SKM-1 treated with dmso at 0.1 percent for 144 hours (cell line): ENCODE results near the gene CDK19.
A peak's percentile ranks its signal among the peaks of the same experiment; 100 is the strongest.
"Not testable (repeated sequence)": the region's sequence is repeated elsewhere in the genome, so short reads cannot be mapped to it uniquely, and the experiment has no call there.

Experiments used
- DNase-seq: peaks from one replicate; lab custom pipeline; 2025; ENCODE audit not compliant: unreplicated experiment; lab: John Stamatoyannopoulos, UW

The CDK19 gene

DNA sequence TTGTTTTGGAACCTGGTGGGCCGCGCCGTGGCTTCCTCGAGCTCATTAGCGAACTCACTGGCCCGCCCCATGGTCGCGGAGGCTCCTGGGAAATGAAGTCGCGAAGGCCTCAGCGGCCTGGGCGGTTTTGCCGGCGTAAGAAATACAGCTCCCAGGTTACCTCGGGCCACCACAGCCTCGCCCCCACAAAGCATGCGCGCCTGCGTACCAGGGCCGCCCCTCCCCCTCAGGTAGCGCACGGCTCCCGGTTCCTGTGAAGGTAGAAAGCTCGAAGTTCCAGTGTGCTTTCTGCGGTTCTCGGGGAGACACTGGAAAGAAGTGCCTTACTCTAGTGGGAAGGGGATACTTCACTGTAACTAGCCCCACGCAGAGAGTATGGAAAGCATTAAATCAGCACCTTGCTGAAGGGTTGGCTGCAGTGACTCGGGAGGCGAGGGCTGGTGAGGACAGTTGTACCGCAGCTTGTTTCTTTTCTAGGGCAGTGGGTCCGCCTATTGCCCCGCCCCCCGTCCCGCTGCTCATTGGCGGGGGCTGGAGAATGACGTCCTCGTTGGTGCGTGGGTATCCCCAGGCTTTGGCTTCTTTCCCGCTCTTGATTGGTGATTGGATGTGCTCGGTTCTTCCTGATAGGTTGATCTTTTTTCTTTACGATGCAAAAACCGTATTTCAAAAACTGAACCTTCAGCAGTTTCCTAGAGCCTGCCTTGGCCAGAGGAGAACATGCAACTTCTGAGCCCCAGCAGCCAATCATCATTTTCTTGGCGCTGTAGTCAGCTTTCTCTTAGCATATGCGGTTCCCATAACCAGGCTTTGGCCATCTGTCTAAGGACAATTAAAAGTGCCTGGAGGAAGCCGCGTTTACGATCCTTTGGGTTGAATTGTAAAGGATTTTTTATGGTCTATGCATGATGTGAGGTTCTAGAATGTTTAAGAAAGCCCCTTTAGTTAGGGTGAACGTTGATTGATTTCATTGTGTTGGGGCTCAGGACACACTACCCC, at the start of gene CDK19:
Gene CDK19, minus strand, starts transcription at position 59 of the 999 bp plus-strand sequence. CDS start 333 bp downstream, outside the sequence.
- peak; percentile 99 for DNase-seq

DNA sequence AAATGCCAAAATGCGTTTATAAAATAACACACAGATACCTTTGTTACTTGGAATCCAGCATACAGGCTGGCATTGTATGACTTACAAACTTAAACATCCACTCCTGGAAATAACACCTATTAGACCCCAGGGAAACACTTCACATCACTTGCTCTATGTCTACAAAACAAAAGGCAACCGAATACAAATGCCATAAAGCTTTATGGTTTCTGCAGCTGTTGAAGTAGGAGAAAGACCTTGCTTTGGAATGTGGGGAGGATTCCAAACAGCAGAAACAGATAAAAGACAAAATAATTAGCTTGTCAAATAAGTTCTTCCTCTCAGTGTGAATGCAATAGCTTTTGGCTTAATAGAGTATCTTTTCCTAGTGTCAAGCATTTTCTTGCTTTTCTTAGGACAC, 49.6 kb upstream of the CDK19 start:
- no peak for DNase-seq

GRCh38 chr6:110859335-110859792, 44.1 kb upstream of the CDK19 start:
- DNase-seq, result peak; percentile 90

DNA sequence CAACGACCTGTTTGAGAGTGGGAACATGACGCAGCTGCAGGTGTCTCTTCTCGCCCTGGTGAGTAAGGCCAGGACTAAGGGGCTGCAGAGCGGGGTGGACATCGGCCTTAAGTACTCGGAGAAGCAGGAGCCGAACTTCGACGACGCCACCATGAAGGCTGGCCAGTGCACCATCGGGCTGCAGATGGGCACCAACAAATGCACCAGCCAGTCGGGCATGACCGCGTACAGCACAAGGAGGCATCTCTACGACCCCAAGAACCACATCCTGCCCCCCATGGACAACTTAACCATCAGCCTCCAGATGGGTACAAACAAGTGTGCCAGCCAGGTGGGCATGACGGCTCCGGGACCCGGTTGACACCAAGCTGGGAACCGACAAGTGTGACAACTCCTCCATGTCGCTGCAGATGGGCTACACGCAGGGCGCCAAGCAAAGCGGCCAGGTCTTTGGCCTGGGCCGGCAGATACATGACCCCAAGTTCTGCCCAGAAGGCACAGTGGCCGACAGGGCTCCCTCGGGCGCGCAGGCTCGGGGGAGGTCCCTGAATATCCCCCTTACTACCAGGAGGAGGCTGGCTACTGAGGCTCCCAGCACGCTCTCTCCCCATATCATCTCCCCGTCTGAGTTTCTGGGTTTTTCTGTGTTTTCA, 43.4 kb upstream of the CDK19 start:
- no peak for DNase-seq

DNA sequence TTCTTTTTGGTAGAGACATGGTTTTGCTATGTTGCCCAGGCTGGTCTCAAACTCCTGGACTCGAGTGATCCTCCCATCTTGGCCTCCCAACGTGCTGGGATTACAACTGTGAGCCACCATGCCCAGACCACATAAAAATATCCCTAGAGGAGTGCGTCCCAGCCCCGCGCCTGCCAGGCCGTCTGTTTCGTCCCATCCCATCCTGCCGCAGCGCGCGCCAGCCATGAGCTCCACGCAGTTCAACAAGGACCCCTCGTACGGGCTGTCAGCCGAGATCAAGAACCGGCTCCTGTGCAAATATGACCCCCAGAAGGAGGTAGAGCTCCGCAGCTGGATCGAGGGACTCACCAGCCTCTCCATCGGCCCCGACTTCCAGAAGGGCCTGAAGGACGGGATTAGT, 42.7 kb upstream of the CDK19 start:
- DNase-seq, result no peak

DNA sequence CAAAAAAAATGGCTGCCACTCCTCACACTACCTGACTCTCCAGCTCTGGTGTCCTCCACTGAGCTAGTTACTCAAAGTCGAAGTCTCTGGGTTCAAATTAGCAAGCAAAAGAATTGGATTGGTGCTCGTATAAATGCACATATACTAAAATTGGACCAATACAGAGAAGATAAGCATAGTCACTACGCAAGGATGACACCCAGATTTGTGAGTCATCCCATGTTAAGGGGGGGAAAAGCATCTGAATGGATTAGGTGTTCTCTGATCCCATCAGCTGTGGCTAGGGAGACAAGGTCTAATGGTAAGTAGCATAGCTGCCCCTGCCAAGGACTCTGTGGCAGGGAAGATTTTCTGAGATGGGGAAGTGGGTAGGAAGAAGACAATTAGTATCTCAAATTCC, 41.0 kb upstream of the CDK19 start:
- DNase-seq, result no peak

DNA sequence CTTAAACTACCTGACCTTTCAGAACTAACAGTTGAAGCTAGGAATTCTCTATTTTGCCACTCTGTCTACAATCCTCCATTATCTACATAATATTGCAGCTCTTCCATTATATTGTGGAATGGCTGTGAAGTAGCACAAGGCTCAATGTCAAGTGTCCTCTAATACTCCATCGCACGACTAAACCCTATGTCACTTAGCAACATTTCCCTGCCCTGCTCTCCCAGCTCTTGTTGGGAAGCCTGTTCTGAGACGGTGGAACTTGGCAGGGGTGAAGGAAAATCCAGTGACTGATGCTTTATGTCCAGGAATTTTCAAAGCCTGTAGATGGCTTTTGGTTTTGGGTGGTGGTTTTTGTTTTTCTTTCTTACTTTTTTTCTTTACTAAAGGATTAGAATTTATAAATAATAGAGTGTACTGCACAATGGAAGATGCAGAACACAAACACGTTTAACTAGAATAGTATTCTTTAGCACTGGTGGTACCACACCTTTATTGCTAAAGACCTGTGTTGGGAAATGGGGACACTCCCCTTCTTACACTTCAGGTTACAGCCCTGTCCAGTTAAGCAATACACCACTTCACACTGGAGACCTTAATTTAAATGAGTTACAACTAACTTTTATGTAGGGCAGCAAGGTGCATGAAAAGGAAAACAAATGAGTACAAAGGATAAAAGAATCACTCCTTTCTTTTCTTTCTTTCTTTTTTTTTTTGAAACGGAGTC, 38.6 kb upstream of the CDK19 start:
- DNase-seq, result no peak

DNA sequence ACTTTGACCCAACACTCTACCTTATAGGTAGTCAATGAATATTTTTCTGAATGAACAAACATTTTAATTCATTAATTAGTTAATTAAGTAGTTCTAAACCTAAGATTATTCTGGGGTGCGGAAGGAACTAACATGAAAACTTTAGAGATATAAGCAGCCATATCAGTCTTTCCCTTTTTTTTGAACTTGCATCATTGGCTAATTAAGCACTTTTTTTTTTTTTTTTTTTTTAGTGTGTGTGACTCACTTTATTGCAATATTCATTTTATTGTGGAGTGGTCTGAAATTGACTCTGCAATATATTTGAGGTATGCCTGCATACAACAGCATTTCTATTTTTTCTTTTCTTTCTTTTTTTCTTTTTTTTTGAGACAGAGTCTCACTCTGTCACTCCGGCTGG, 37.5 kb upstream of the CDK19 start:
- DNase-seq, result no peak

- no peak for DNase-seq
These were observed 34.5 kb upstream of the CDK19 start for GRCh38 chr6:110849781-110850180.

DNA sequence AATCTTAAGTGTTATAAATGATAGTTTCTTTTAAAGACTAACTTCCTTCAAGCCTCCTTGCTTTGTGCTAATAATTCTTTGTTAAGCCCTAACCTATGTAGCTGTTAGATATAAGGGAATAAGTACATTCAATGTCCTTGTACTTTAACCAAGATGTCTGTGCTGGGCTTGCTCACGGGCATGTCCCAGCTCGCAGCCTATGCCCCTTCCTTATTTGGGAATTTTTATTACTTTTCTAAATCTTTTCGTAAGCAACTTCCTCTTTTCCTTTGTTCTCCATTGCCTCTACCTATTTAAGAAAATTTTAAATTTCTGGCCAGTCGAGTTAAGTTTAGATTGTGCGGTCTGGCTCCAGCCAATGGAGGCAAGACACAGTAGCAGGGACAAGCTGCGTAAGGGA, 26.0 kb upstream of the CDK19 start:
- no peak for DNase-seq

DNA sequence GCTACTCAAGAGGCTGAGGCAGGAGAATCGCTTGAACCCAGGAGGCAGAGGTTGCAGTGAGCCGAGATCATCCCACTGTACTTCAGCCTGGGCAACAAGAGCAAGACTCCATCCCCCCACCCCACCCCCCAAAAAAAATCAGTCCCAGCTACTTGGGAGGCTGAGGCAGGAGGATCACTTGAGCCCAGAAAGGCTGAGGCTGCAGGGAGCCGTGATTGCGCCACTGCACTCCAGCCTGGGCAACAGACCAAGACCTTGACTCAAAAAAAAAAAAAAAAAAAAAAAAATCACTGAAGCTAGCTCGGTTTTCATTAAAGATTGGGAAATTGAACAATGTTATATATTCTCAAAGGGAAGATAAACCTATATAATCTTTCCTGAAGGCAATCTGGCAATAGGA, 20.5 kb upstream of the CDK19 start:
- not testable (repeated sequence) for DNase-seq

DNA sequence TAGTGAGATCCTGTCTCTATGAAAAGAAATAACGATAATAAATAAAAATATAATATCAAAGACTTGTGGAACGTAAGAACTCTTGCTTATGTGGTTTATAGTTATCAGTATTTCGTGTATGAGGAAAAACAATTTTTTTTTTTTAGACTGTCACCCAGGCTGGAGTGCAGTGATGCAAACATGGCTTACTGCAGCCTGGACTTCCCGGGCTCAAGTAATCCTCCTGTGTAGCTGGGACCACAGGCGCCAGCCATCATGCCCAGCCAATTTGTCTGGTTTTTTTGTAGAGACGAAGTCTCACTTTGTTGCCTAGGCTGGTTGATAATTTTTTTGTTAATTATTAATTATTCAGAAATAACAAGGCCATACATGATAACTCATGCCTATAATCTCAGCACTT, 18.6 kb upstream of the CDK19 start:
- no peak for DNase-seq

GRCh38 chr6:110831405-110831804, 16.1 kb upstream of the CDK19 start:
- no peak for DNase-seq

DNA sequence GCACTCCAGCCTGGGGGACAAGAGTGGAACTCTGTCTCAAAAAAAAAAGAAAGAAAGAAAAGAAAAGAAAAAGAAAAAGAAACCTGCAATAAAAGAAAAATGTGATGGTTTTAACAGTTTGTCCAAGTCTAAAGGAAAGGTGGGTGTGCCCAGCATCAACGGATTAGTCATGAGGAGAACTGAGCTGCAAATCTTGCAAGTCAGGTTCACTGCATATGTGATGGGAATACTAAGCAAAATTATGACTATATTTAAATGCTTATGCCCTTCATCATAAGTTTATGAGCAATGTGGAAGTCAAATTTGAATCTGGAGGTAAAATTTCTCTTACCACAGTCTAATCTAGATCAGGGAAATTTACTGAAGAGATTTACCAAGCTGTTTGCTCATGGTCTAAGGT, 13.1 kb upstream of the CDK19 start:
- no peak for DNase-seq

DNA sequence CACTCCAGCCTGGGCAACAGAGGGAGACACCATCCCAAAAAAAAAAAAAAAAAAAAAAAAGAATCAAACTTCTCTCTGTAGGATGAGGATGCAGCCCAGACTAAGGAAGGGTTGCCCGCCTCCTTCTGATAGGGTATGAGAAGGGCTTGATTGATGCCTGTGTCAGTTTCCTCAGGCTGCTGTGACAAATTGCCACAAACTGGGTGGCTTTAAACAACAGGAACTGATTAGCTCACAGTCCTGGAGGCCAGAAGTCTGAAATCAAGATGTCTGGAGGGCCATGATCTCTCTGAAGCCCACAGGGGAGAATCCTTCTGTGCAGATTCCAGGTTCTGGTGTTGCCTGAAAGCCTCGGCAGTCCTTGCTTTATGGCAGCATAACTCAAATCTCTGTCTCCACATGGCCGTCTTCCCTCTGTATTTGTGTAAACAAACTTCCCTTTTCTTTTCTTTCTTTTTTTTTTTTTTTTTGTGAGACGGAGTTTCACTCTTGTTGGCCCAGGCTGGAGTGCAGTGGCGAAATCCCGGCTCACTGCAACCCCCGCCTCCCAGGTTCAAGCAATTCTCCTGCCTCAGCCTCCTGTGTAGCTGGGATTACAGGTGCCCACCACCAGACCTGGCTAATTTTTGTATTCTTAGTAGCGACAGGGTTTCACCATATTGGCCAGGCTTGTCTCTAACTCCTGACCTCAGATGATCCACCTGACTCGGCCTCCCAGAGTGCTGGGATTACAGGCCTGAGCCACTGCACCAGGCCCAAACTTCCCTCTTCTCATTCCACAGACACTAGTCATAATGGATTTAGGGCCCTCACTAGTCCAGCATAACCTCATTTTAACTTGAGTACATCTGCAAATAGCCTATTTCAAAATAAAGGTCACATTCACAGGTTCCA, 11.2 kb upstream of the CDK19 start:
- peak; percentile 51 for DNase-seq

- DNase-seq, result no peak
These were observed 7.9 kb upstream of the CDK19 start for GRCh38 chr6:110823146-110823545.

GRCh38 chr6:110822249-110822648, 7.0 kb upstream of the CDK19 start:
- no peak for DNase-seq

GRCh38 chr6:110816677-110817076, 1.4 kb upstream of the CDK19 start:
- DNase-seq, result no peak

GRCh38 chr6:110815015-110815410, 256 bp downstream of the CDK19 start:
- DNase-seq, result peak; percentile 70
